HL-60/S4 treated with phorbol 12-myristate 13-acetate at 8.2 ng/mL for 4 days and 3 days (cell line): ENCODE results near the gene SLC41A1.
"Not testable (repeated sequence)": the region's sequence is repeated elsewhere in the genome, so short reads cannot be mapped to it uniquely, and the experiment has no call there.

Experiments
- in situ Hi-C: fragments of 300-500 bp; cut with MboI; formaldehyde crosslinking; loops from 2 replicates; pipeline ENCODE4 v1.15.0; 2022; ENCODE audit warnings: low sequenced_read_pairs

SLC41A1 gene

GRCh38 chr1:205812878-205813754 is at the start of gene SLC41A1:
SLC41A1 (minus strand) TSS chr1:205813198; CDS start chr1:205810441, 2,757 bp downstream.
- in situ Hi-C loops: no loop called here

DNA sequence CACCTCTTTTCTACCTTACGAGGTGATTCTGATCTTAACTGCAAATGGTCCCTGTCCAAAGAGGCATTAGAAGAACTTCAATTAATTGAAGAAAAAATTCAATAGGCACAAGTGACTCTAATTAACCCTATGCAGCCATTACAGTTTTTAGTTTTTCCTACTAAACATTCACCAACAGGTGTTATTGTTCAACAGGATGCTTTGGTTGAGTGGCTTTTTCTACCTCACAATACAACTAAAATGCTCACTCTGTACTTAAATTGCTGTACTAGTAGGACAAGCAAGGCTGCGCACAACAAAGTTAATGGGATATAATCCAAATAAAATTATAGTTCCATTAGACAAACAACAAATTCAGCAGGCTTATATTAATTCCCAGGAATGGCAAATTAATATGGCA is 48.5 kb upstream of the SLC41A1 start:
- in situ Hi-C loops: no loop called here

GRCh38 chr1:205858141-205858961 is 45.4 kb upstream of the SLC41A1 start:
- in situ Hi-C loops: no loop called here

DNA sequence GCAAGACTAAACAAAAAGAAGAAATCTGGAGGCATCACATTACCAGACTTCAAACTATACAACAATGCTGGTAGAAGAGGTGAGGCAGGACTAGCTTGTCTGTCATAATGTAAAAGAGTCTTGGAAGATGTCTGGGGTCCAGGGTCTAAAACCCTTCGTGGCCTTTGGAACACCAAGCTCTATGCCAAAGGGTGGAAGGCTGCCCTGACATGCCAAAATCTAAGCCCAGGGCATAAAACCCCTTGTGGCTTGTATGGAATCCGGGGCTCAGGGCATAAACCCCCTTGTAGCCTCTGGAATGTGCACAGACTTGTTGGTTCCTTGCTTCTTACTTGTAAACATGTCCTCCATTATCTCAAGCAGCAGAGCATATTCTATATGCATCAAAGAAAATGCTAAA is 44.5 kb upstream of the SLC41A1 start:
- in situ Hi-C loops: not testable (repeated sequence)

DNA sequence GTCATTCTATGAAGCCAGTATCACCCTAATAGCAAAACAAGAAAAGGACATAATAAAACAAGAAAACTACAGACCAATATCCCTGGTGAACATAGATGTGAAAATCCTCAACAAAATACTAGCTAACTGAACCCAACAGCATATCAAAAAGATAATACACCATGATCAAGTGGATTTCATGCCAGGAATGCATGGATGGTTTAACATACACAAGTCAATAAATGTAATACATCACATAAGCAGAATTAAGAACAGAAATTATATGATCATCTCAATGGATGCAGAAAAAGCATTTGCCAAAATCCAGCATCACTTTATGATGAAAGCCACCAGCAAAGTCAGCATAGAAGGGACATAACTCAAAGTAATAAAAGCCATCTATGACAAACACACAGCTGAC is 43.4 kb upstream of the SLC41A1 start:
- in situ Hi-C loops: no loop called here

GRCh38 chr1:205852969-205853368 is 40.0 kb upstream of the SLC41A1 start:
- in situ Hi-C loops: no loop called here

DNA sequence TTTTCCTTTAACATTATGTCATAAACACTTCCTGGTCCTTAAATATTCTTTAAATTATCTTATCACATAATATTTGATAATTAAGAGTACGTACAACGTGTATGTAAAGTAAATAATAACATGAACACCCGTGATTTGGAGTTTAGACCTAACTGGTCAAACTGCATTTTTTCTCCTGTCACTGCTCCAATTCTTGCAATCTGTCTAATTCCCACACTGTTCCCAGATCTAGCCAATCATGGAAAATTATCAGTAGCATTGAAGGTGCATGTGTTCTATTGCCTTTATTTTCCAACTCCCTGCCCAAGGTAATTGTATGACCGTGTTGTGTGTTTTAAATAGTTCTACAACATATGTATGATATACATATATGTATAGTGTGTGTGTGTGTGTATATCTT is 39.0 kb upstream of the SLC41A1 start:
- in situ Hi-C loops: no loop called here

DNA sequence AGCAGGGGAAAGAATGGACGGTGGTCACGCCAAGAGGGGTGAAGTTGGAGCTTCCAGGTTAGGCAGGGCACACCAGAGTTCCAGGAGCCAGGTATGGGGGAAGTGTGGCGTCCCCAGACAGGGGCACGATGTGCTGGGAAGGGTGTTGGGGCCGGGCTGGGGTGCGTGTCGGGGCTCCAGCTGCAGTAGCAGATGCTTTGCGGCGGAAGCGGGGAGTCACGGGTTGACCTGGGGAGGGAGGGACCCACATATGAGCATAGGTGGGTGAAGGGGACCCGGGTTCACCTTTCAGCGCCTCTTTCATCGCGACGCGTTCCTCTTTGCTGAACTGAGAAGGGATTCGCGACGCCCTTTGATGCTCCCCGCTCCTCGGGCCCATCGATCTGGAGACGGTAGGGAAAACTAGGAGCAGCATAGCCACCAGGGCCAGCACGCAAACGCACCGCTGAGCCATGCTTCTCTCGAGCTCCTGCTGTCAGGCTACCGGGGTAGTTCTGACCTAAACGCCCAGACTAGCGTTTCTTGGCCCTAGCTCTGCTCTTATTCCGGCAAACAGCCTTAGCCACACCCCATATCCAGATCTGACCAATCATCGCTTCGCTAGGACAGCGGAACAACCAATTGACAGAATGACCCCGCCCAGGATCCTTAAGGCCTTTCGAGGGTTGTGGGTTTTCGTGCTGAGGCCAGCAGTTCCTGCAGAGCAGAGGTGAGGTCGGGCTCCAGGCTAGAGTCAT is 36.8 kb upstream of the SLC41A1 start, which contains the start of gene PM20D1:
Gene PM20D1 (minus strand): TSS at position 514 of the 737 bp plus-strand sequence. CDS start 60 bp downstream, at position 454.
- in situ Hi-C loops: no loop called here

GRCh38 chr1:205843036-205843859 is 30.2 kb upstream of the SLC41A1 start:
- in situ Hi-C loops: no loop called here

DNA sequence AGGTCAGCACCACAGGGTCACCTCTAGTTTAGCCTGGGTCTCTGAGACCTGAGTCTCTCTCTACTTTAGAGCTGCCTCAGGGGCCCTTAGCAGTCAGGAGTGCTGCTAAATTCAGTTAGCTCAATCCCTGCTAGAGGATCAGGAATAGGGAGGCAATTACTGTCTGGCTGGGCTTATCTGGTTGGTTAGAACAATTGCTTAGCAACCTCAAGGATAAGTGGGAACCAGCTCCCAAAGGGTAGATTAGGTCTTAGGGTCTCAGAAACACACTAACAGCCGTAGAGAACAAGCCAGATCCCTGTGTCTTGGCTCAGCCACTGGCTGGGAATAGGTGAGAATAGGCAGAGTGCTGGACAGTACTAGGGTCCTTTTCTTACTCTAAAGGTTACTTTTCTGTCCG is 29.2 kb upstream of the SLC41A1 start:
- in situ Hi-C loops: no loop called here

- in situ Hi-C loops: no loop called here
Measured at GRCh38 chr1:205840146-205840923, 27.3 kb upstream of the SLC41A1 start.

DNA sequence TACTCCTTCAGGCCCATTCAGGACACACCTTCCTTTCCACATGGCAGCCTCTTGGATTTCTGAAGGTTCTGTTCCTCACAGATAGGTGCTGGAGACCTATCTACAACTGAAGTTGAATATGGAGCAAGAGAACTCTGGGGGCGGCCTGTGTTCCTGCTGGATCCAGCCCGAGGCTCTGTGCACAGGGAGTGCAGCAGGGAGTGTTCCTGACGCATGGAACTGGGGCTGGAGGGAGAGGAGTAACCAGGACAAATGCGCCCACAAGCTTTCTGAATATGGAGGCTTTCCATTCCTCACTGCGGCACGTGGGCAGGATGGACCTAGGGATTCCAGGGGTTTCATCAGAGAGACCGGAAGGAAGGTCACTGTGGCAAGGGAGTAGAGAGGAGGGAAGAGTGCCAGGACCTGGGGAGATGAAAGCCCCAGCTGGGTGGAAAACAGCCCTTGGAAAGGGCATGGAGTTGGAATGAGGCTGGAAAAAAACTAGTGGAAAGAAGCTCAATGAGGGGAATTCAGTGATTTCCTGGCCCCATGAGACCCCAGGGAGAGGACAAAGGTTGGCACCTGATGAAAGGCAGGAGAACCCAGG is 24.5 kb upstream of the SLC41A1 start:
- in situ Hi-C loops: no loop called here

DNA sequence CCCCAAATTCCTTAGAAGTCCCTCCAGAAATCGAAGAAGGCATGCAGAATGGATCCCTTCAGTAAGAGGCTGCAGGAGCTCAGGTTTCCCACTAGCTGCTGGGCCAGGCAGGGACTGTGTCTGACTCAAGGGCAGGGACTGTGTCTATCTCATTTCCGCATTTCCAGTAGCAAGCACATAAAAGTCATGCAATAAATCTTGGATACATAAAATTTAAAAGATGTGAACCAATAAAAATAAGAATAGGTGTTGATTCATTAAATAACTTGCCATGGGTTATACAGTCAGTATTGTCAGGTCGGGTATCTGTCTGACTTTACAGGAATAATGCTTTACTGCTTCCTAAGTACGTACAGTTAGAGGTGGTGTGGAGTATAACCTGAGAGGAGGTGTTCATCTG is 21.8 kb upstream of the SLC41A1 start:
- in situ Hi-C loops: no loop called here

- in situ Hi-C loops: no loop called here
Measured at GRCh38 chr1:205832326-205832751, 19.3 kb upstream of the SLC41A1 start.

GRCh38 chr1:205827623-205828022 is 14.6 kb upstream of the SLC41A1 start:
- in situ Hi-C loops: no loop called here

GRCh38 chr1:205826995-205827394 is 14.0 kb upstream of the SLC41A1 start:
- in situ Hi-C loops: no loop called here

DNA sequence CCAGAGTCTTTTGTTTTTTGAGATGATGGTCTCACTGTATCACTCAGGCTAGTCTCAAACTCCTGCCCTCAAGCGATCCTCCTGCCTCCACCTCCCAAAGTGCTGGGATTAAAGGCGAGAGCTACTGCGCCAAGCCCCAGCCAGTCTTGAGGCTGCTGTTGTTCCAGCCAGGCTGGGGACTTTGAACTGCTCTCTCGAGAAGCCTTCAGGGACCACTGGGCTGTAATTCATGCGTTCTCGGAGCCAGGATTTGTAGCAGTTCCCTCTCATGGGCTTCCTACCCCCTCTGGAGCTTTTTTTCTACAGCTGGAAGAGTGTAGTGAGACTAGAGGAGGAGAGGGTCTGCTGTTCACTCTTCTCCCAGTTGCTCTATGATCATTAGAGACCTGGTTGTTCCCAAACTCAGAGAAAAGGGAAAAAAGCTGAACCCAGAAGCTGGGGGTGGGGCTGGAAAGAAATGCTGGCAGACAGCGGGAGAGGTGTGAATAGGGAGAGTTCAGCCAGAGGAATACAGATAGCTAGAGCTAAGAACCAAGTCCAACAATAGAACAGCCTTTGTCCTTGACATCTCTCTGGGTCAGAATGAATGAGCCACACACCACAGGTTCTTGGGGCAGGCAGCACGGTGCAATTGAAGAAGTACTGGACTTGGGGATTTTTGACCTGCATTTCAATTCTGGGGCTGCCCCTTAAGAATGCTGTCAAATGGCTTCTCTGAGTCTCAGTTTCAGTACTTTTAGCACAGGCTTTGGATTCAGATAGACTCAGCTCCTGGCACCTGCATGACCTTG is 13.2 kb upstream of the SLC41A1 start:
- in situ Hi-C loops: no loop called here

GRCh38 chr1:205824180-205824579 is 11.2 kb upstream of the SLC41A1 start:
- in situ Hi-C loops: no loop called here
